ENCODE measurements around the gene VPS26C.

Gene VPS26C

DNA sequence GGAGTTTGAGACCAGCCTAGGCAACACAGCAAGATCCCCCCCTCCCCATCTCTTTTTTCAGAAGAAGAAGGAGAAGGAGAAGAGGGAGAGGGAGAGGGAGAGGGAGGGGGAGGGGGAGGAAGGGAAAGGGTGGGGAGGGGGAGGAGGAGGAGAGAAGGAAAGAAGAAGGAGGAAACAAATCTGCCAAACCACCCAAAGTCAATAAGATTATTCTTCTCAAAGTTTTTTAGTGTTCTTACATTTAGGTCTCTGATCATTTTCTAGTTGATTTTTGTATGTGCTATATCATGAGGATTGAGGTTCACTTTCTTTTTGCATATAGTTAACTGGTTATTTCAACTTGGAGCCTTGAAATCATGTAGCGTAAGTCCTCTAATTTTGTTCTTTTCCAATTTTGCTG lies 56.3 kb downstream of the VPS26C start:
- H3K36me3 ChIP-seq (ENCODE audit: insufficient read depth, low read length) = no peaks in the 10 kb centered on the region
- no peak overlapping the region for H3K4me3 ChIP-seq (ENCODE audit: low read length, poor library complexity, severe bottlenecking)
- H3K4me2 ChIP-seq (ENCODE audit: low read depth, low read length, poor library complexity, severe bottlenecking) = no peak overlapping the region
- H4K20me1 ChIP-seq (ENCODE audit: insufficient read depth, low read length, poor library complexity, severe bottlenecking) = no peaks in the 10 kb centered on the region
- no peaks in the 10 kb centered on the region for H3K79me2 ChIP-seq (ENCODE audit: insufficient read depth, low read length)
- no peak overlapping the region for H2AFZ ChIP-seq (ENCODE audit: low read length)
- no peak overlapping the region for H3K9ac ChIP-seq (ENCODE audit: low read depth, low read length, poor library complexity, severe bottlenecking)
- no peaks in the 10 kb centered on the region for H3K27me3 ChIP-seq (ENCODE audit: insufficient read depth, low read length, poor library complexity, severe bottlenecking)
- no peaks in the 10 kb centered on the region for H3K4me1 ChIP-seq (ENCODE audit: insufficient read depth, low read length, poor library complexity, severe bottlenecking)
- TF ChIP-seq EZH2phosphoT487 (IDR thresholded peaks at IDR 0.05; ENCODE audit: borderline replicate concordance) = no peak
- TF ChIP-seq, protein P1, sequence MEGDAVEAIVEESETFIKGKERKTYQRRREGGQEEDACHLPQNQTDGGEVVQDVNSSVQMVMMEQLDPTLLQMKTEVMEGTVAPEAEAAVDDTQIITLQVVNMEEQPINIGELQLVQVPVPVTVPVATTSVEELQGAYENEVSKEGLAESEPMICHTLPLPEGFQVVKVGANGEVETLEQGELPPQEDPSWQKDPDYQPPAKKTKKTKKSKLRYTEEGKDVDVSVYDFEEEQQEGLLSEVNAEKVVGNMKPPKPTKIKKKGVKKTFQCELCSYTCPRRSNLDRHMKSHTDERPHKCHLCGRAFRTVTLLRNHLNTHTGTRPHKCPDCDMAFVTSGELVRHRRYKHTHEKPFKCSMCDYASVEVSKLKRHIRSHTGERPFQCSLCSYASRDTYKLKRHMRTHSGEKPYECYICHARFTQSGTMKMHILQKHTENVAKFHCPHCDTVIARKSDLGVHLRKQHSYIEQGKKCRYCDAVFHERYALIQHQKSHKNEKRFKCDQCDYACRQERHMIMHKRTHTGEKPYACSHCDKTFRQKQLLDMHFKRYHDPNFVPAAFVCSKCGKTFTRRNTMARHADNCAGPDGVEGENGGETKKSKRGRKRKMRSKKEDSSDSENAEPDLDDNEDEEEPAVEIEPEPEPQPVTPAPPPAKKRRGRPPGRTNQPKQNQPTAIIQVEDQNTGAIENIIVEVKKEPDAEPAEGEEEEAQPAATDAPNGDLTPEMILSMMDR (conservative IDR thresholded peaks at IDR 0.05; ENCODE audit: low read length) = no peak
- peaks cover 7% of the 10 kb centered on the region for H3K9me3 ChIP-seq (ENCODE audit: insufficient read depth, low read depth, low read length)
- H3K9me2 ChIP-seq (replicated peaks; ENCODE audit: low read depth, low read length) = no peaks in the 10 kb centered on the region
- no peaks in the 10 kb centered on the region; the same call in 1 of the 2 replicates for H3F3A ChIP-seq (ENCODE audit: low read depth)

DNA sequence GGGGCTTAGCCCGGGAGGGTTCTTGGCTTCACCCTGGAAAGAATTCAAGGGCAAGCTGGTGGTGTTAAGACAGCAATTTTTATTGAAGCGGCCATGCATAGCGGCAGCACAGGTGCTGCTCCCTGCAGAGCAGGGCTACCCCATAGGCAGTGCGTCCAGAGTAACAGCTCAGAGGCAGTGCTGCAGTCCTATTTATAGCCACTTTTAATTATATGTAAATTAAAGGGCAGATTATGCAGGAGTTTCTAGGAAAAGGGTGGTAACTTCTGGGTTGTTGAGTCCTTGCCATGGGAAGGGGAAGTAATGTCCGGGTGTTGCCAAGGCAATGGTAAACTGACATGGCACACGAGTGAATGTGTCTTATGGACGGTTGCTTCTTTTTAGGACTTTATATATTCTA lies 57.0 kb downstream of the VPS26C start:
- Histone ChIP-seq H3K79me2 (ENCODE audit: insufficient read depth, low read length) (no peaks in the 10 kb centered on the region), H3F3A (ENCODE audit: low read depth) (no peaks in the 10 kb centered on the region; the same call in 1 of the 2 replicates), H3K9ac (ENCODE audit: low read depth, low read length, poor library complexity, severe bottlenecking) (no peak overlapping the region), H3K9me2 (replicated peaks; ENCODE audit: low read depth, low read length) (no peaks in the 10 kb centered on the region), H3K36me3 (ENCODE audit: insufficient read depth, low read length) (no peaks in the 10 kb centered on the region), H3K9me3 (ENCODE audit: insufficient read depth, low read depth, low read length) (peaks cover 7% of the 10 kb centered on the region), H3K4me3 (ENCODE audit: low read length, poor library complexity, severe bottlenecking) (no peak overlapping the region), H2AFZ (ENCODE audit: low read length) (no peak overlapping the region), H3K4me1 (ENCODE audit: insufficient read depth, low read length, poor library complexity, severe bottlenecking) (no peaks in the 10 kb centered on the region), H4K20me1 (ENCODE audit: insufficient read depth, low read length, poor library complexity, severe bottlenecking) (no peaks in the 10 kb centered on the region), H3K27me3 (ENCODE audit: insufficient read depth, low read length, poor library complexity, severe bottlenecking) (no peaks in the 10 kb centered on the region), H3K4me2 (ENCODE audit: low read depth, low read length, poor library complexity, severe bottlenecking) (no peak overlapping the region)
- TF ChIP-seq, protein P1 (conservative IDR thresholded peaks at IDR 0.05; ENCODE audit: low read length) = no peak
- TF ChIP-seq EZH2phosphoT487 (IDR thresholded peaks at IDR 0.05; ENCODE audit: borderline replicate concordance) = no peak

DNA sequence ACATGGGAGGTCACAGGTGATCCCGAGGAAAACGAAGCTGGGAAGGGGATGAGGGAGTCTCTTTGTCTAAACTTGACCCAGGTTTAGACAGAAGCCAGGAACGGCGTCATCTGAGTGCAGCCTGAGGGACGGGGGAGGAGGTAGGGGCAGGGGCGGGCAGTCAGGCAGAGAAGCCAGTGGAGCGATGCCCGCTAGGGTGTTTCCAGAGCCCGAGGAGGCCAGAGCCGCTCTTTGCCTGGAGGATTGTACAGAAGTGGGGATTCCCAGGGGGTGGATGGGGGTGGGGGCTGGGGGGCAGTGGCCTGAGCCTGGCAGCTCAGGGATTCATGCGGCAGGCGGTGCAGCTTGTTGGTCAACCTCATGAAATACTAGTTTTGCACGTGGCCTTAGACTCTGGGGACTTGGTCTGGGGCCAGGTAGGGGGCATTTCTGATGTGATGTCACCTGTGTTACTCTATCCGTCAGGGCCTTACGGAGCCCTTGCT lies 58.4 kb downstream of the VPS26C start:
- no peaks in the 10 kb centered on the region for H3K27me3 ChIP-seq (ENCODE audit: insufficient read depth, low read length, poor library complexity, severe bottlenecking)

More for the DNA sequence above, 58.4 kb downstream of the VPS26C start:
- peaks cover 7% of the 10 kb centered on the region for H3K9me3 ChIP-seq (ENCODE audit: insufficient read depth, low read depth, low read length)
- H3K4me2 ChIP-seq (ENCODE audit: low read depth, low read length, poor library complexity, severe bottlenecking) = no peak overlapping the region
- no peak for TF ChIP-seq EZH2phosphoT487 (IDR thresholded peaks at IDR 0.05; ENCODE audit: borderline replicate concordance)
- no peaks in the 10 kb centered on the region for H3K79me2 ChIP-seq (ENCODE audit: insufficient read depth, low read length)
- H3K9me2 ChIP-seq (replicated peaks; ENCODE audit: low read depth, low read length) = no peaks in the 10 kb centered on the region
- no peaks in the 10 kb centered on the region; the same call in 1 of the 2 replicates for H3F3A ChIP-seq (ENCODE audit: low read depth)
- H3K4me1 ChIP-seq (ENCODE audit: insufficient read depth, low read length, poor library complexity, severe bottlenecking) = no peaks in the 10 kb centered on the region
- H3K4me3 ChIP-seq (ENCODE audit: low read length, poor library complexity, severe bottlenecking) = no peak overlapping the region
- H4K20me1 ChIP-seq (ENCODE audit: insufficient read depth, low read length, poor library complexity, severe bottlenecking) = no peaks in the 10 kb centered on the region
- no peak overlapping the region for H2AFZ ChIP-seq (ENCODE audit: low read length)
- H3K36me3 ChIP-seq (ENCODE audit: insufficient read depth, low read length) = no peaks in the 10 kb centered on the region
- H3K9ac ChIP-seq (ENCODE audit: low read depth, low read length, poor library complexity, severe bottlenecking) = no peak overlapping the region
